ENCODE results near the gene MEI4.
"Not testable (repeated sequence)": the region's sequence is repeated elsewhere in the genome, so short reads cannot be mapped to it uniquely, and the experiment has no call there.

The MEI4 gene

DNA sequence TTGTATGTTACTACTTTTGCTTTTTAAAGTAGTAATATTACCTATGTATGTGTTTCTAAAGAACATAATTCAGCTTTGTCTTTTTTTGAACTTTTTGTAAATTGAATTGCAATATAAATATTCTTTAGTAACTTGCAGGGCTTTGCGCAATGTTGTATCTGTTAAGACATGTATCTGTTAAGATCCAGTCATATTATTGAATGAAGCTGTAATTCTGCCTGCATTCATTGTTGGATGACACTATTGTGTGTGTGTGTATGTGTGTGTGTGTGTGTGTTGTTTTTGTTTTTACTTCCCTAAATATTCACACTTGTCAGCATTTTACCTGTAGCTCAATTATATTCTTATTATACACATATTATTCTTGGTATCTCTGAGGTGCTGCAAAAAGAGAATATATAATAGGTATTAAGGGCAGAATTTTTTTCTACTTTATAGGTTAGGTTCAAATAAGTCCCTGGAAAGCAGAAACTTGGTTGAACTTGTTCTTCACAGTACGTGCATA is 164.0 kb downstream of the MEI4 start:
- no peak for DNase-seq

DNA sequence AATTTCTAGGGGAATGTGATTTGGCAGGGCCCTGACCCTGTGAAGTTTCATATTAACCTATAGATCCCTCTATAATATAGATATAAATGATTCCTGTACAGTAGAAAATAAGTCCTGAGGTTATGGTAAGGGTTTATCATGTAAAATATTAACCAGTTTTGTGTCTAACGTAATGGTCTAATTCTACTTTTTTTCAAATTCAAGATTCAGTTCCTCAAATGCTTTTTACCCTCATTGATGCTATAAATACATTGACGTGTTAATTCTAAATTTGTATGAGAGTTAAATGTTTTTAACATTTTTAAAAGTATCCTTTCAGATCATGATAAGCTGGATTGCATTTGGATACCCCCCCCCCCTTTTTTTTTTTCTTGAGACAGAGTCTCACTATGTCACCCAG is 169.4 kb downstream of the MEI4 start:
- DNase-seq, result no peak

DNA sequence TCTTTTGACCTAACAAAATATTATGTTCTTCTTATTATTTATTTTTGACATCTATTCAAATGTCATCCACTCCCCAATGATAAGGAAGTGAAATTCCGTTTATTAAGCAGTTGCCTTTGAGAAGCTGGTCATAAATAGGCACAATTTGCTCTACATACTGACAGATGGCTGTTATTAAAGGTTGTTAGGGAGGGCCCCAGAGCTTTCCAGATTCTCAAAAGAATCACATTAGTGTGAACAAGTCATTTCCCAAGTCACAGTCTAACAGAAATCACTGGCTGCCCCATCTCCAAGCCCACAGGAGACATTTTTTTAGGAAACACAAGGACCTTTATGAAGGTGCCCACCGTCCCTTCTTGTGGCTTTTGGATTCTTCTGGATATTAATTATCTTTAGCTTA is 172.4 kb downstream of the MEI4 start:
- DNase-seq, result no peak

DNA sequence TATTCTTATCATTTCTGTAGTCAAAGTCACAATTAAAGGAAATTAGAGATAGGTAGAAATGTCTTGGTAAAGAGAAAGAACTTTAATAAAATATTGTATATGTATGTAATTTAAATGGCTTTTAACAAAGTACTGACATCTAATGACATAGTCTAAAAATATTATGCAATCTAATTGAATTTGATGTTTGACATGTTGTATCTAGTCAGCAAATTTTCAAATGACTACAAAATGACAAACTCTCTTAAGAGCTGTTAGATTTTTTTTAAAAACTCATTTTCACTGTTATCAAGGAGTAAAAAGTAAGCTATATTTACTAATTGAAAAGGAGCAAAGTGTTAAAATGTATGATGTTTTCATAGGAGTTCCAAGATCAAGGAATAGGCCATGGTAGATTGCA is 176.9 kb downstream of the MEI4 start:
- no peak for DNase-seq

DNA sequence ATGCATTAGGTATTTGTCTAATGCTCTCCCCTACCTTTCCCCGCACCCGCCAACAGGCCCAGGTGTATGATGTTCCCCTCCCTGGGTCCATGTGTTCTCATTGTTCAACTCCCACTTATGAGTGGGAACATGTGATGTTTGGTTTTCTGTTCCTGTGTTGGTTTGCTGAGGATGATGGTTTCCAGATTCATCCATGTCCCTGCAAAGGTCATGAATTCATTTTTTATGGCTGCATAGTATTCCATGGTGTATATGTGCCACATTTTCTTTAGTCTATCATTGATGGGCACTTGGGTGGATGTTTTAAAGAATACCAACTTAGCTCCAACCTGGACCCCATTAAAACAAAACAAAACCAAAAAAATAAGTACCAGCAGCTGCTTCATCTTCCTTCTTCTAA is 180.9 kb downstream of the MEI4 start:
- DNase-seq, result not testable (repeated sequence)

DNA sequence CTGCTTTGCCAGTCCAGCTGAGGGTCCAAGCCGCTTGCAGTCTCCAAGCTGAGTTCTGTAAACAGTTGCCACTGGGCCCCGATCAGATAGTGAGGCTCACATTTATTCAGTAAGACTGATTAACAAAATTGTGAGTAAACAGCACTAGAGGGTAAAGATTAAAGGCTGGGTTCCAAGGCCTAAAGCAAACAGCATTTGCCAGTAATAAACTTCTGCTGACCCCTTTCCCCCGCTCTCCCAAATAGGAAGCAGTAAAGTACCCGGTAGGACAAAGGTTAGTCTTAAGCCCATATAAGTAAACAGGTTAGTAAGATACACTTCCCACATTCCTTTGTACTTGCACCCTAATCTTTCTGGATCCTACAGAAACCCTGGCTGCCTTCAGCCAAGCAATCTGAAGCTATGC is 181.8 kb downstream of the MEI4 start:
- DNase-seq, result no peak

DNA sequence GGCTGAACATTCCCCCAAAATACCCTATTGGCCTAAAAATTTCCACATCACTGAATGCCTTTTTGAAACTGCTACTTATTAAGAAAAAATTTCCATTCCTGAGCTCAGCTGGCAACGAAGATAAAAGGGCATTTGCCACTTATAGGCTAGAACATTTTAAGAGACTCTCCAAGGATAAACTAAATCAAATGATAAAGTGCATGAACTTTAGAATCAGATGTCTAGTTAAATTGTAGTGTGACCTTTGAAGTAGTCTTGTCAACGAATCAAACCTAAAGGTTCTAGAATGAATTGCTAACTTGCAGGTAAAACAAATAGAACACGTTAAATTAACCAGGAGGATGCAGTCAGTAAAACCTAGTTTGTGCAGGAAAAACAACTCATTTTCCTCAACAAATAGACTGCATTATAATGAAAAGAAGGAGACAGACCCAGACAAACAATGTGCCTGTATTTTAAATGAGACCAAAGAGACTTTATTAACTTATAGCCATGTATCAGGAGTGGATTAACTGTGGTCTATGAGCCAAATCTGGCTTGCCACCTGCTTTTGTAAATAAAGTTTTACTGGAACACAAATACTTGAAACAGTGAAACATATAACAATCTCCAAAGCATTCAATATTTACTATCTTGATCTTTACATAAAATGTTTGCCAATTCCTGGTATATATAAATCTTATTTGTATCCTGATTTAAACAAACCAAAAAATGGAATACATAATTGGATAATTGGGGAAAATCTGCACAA is 184.4 kb downstream of the MEI4 start:
- DNase-seq, result no peak

DNA sequence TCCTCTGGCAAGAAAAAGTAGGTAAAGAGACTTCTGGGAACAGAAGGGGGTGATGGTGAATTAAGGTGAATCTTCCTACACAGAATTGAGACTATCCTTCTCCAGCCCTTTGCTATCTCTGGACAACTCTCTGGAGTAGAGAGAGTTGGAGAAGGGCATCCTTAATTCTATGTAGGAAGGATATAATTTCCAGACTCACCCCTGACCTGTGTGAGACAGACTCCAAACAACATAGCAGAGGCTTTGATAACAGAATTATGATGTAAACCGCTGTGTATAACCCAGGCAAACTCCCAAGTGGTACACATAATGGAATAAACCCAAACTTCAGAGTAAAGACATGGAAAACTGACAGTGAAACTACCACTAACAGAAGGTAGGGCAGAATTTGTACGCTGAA is 186.5 kb downstream of the MEI4 start:
- DNase-seq, result no peak

DNA sequence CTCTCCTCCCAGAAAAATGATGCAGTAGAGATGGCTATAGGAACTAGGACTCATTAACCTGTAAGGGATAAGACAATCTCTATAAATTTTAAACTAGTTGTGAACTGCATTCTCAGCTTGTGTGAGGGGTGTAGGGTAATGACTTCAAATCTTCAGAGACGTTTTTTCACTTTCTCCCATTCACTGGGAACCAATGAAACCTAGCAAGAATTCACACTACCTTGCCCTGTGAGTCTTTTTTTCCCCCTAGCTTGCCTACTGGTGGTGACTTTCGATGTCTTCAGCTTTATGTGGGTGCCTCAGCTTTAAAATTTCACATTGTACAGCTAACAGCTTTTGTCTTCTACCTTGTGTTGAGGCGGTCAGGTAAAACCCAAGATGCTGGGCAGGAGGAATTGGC is 192.0 kb downstream of the MEI4 start:
- no peak for DNase-seq

DNA sequence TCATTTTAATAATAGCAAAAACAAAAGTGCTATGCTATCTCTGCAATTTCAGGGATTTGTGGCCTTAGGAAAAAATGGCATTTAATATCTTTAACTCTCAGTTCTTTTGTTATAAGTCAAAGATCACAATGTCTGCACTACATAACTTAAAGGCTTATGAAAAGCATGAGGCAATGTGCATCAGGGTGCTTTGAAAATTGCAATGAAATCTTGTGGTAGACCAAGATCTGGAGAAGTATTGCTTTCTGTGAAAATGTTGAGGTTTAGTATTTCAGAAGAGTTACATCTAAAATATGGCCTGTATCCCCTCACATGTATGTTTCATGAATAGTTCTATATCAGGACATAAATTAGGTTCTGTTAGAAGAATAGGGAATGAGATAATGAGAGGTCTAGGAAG is 200.6 kb downstream of the MEI4 start:
- no peak for DNase-seq

DNA sequence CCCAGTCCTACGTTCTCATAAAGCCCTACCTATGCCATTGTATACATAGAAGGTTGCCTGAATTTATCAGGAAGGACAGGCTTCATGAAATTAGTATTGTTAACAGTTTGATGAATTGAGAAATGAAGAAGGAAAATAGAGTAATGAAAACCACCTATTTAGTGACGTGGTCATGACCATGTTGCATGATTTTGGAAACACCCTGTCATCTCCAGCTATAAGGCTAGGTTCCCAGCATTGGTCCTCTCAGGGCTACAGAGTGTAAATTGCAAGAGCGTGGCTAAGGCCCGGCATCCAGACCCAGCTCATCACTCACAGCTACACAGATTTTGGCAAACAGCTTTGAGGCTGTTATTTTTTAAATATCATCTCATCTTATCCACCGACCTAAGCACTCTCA is 203.6 kb downstream of the MEI4 start:
- no peak for DNase-seq

DNA sequence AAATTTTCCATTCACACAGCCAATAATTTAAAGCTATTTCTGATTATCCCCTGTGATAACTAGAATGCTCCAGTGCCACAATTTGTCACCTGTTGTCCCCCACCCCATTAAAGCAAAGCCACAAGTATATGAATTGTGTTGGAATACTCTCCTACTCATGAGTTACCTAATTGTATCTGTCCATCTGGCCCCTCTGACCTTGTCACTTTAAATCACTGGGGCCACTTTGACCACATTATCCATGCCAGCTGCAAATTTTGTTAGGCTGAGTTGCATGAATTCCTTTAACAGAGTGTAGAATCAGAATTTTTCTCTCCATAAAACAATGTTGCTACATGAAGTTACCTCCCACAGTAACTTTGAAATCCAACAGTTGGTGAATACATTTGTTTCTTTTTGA is 204.6 kb downstream of the MEI4 start:
- DNase-seq, result peak; percentile 68

DNA sequence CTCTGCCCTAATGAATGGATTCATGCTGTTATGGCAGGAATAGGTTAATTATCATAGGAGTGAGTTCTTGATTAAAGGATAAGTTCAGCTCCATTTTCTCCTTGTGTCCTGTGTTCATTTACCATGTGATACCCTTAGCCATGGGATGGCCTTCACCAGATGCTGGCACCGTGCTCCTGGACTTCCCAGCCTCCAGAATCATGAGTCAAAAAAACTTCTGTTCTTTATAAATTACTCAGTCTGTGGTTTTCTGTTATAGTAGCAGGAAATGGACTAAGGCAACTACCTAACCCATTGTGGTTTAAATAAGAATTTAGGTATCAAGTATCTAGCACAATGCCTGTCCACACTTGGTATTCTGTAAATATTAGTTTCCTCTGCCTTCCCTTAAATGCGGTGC is 223.5 kb downstream of the MEI4 start:
- DNase-seq, result no peak

DNA sequence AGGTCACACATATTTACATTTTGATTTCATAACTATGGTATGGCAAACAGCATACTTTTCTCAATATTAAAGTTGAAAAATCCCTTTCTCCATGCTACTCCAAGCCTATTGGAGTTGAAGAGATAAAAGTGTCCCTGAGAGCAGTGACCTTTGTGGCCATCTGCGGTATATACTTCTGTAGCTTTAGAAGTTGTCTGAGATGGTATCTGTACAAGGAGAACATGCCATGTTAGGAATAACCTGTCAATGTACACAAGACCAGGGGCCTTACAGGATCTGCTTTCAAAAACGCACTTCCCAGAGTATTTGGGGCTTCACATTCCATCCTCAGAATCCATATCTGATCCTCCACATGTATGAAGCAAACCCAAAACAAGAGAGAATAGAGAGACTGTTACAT is 226.7 kb downstream of the MEI4 start:
- DNase-seq, result no peak

DNA sequence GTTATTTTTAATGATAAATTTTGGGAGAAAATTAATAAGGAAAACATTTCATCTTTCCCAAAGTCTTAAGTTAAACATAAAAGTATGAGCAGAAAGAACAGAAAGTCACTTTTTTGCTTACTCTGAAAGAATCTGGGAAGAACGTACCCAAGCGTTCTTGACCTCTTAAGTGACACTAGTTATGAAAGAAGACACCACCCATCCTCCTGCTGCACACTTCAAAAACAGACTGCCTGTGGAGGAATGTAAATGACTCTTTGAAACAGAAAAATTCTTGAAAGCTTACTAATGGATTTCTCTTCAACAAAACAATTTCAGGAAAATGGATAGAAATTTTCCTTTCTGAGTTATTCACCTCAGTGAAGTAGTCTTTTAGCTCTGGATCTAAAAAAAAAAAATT is 227.7 kb downstream of the MEI4 start:
- no peak for DNase-seq

DNA sequence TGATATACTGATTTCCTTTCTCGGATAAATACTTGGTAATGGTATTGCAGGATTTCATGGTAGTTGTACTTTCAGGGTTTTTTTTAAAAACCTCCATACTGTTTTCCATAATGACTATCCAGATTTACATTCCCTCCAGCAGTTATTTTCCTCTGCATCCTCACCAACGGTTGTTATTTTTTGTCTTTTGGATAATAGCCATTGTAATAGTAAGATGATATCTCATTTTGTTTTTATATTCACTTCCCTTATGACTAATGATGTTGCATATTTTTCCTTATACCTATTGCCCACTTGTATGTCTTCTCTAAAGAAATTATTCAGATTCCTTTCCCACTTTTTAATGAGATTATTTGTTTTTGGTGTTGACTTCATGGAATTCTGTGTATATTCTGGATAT is 231.0 kb downstream of the MEI4 start:
- no peak for DNase-seq

DNA sequence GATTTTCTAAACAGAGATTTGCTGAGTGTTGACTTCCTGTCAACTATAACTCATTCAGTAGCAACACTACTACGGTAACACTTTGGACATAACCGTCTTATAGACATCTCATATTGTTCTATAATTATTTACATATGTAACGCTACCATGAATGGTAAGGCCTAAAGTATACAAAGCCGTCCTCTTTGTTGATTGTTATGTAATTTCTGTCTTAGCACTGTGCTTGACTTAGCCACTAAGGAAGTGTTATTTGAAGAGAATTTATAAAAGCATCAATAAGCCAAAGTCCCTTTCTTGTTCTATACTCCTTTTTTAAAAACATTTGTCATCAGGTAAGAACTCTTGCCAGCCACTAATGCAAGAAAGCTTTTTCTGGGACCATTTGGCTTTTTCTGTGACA is 240.6 kb downstream of the MEI4 start:
- DNase-seq, result no peak

DNA sequence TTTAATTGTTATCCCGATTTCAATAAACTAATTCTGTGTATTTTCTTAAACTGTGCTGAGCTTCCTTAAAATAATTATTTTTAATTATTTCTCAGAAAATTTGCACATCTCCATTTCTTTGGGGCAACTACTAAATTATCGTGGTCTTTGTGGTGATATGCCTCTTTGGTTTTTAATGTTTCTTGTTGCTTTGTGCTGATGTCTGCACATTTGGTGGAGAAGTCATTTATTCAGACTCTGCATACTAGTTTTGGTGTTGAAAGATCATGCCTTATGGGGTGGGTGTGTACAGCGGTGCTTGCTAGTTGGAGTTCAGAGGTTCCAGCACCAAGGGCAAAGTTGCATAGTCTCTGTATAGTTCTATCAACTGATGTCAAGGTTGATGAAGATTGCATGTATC is 253.2 kb downstream of the MEI4 start:
- DNase-seq, result no peak

DNA sequence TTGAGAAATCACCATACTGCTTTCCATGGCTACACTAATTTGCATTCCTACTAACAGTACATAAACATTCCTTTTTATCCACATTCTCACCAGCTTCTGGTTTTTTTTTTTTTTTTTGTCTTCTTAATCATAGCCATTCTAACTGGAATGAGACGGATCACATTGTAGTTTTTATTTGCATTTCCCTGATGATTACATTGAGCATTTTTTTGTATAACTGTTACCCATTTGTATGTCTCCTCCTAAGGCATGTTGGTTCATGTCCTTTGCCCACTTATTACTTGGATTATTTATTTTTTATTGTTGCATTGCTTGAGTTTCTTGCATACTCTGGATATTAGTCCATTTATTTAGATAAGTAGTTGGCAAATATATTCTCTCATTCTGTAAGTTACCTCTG is 258.0 kb downstream of the MEI4 start:
- DNase-seq, result no peak

DNA sequence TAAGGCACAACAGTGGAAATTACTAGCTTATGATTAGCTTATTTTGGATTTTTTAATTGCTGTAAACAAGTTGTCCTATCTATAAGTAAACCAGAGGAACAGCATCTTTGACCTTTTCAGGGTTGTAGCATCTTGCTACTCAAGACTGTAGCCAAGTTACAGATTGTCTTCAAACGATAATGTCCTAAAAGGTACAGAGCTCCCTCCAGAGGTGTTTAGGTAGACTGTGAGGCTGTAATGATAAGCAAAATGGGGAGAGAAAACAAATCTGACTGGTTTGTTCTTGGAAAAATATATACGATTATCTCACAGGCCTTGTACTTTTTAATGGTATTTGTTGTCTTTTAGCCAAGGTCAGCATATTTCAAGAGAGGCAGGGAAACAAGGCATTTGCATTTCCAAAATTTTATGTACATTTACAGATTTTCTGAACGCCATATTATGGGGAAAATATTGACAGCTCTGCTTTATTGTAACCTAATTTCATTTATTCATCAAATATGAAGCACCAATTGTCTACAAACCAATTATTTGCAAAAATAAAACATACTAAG is 273.4 kb downstream of the MEI4 start:
- DNase-seq, result no peak

DNA sequence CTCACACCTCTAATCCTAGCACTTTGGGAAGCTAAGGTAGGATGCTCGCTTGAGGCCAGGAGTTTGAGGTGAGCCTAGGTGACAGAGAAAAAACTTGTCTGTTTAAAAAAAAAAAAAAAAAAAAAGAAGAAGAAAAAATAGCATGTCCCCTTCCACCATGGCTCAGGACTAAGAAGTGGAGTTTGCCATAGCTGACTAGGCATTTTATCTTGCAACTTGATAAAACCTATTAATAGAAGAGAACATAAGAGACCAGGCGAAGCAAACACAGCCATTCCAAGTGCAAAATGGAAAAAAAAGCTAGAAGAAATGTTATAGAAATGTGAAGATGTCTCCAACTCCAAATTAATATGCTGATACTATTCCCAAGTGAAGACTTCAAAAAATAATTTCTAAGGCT is 277.5 kb downstream of the MEI4 start:
- no peak for DNase-seq

DNA sequence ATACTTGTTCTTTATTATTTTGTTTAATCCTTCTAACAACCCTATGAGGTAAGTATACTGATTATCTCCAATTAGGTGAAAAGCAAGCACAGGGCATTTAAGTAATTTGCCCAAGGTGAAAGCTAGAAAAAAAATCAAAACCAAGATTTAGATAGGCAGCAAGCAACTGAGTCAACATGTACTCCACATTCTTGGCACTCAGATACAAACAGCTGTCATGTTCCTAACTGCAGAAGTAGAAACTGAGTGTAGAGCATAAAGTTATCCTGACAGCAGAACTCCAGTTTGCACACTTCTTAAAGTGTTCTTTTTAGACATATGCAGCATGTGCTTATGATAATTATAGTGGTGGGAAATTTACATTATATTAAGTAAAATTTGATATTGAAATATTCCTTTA is 278.1 kb downstream of the MEI4 start:
- no peak for DNase-seq

DNA sequence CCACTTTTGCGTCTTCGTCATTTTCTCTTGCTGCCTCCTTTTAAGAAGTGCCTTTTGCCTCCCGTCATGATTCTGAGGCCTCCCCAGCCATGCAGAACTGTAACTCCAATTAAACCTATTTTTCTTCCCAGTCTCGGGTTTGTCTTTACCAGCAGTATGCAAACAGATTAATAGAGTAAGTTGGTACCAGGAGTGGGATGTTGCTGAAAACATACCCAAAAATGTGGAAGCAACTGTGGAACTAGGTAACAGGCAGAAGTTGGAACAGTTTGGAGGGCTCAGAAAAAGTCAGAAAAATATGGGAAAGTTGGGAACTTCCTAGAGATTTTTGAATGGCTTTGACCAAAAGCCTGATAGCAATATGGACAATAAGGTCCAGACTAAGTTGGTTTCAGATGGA is 309.2 kb downstream of the MEI4 start:
- DNase-seq, result no peak

DNA sequence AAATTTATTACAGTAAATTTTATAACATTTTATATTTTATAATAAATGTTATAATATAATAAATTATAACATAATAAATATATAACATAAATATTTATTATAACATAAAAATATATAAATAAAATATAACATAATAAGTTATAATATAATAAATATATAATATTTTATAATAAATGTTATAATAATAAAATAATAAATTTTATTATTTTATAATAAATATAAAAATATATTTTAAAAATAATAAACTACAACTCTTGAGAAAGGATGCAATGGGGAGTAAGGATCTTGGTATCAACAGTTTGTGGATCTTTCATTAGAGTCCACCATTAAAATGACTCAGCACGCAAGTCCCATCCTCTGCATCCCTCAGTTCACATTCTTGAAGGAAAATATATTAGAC is 312.6 kb downstream of the MEI4 start:
- no peak for DNase-seq

DNA sequence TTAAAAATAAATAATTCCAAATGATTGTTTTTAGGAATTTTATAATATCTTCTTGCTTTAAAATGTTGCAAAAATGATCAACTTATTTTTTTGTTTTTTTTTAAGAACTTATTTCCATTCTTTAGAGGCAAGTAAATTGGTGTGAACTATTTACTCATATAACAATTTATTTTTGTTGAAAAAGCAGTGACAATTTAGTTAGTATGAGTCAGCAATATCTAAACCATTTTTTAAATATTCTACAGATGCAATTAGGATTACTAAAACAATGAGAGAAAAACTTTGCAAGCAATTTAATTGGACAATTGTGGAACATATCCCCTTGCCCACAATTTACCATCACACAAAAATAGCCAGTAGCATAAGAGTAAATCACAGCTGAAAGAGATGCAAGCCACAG is 319.5 kb downstream of the MEI4 start:
- no peak for DNase-seq

All from retina (tissue), 1 donor.